GM19099 (cell line): ENCODE measurements around the gene PWWP2B.

Experiments
- POLR2A ChIP-seq: IDR thresholded peaks from 3 replicates; pipeline ENCODE4 v1.6.1; 2011; ENCODE audit warnings: low read depth; ENCODE audit not compliant: insufficient read length; ENCODE audit errors: extremely low read depth

Gene PWWP2B

GRCh38 chr10:132371641-132372081 lies 25.3 kb upstream of the PWWP2B start:
- no peak for TF ChIP-seq POLR2A

- TF ChIP-seq POLR2A: no peak
Measured at GRCh38 chr10:132372516-132373095, 24.4 kb upstream of the PWWP2B start.

GRCh38 chr10:132373241-132373955 lies 23.6 kb upstream of the PWWP2B start:
- TF ChIP-seq POLR2A: no peak

DNA sequence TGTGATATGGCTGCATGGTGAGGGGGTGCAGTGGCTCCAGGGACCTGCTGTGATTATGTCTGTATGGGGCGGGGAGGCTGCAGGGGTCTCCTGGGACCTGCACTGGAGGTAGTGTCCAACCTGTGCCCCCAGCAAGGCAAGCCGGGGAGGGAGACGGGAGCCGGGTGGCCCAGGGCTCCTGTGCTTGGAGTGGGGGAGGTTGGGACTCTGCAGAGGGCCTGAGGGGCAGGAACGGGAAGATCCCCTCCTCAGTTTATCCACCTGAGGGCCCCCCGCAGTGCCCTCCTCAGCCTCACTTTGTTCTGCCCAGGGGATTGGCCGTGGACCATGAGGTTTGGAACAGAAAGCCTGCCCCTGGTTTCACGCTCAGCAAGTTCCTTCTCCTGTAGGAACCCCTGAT lies 22.8 kb upstream of the PWWP2B start:
- TF ChIP-seq POLR2A: no peak

GRCh38 chr10:132374612-132375011 lies 22.4 kb upstream of the PWWP2B start:
- TF ChIP-seq POLR2A: no peak

DNA sequence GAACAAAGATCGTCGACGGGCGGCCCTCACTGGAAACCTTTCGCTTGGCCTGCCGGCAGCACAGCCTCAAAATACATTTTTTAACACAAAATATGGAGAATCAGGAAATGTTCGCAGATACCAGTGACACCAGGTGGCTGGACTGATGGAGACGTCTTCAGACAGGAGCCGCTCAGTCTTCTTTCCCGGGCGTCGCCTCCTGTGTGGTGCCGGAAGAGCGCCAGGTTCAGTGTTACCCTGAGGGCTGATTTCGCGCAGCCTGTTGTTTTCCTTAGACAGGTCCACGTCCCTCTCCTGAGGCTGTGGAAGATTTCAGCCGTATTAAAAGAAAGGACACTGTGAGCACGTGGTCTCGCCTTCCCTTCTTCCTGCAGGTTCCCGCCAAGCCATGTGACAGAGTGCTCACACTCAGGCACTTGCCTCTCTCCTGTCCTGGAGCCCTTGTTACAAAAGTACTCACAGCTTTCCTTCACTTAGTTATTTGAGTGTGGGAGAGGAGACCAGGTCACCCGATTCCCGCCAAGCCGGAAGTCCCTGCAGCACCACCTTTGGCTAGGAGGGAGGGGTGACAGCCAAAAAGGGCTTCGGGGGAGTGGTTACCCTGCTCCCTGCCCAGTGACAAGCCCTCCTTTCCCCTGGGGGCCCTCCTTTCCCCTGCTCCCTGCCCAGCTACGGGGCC lies 21.7 kb upstream of the PWWP2B start:
- no peak for TF ChIP-seq POLR2A

DNA sequence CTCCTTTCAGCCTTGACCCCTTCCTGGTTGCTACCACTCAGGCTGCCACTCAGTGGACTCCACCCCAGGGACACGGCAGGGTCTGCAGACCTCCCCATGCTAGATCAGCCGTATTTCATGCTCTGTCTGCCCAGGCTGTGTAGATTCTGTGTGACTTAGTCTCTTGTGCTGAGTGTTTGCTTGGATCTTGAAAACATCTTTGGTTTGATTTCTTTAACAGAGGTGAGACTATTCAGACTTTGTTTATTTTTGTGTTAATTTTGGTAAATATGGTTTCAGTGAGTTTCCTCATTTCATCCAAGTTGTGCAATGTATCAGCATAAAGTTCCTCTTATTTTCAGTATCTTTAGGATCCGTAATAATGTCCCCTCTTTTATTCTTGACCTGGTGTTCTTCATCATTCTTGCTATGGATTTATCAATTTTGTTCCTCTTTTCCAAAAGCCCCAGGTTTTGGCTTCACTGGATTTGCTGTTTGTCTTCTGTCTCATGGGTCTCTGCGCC lies 21.2 kb upstream of the PWWP2B start:
- no peak for TF ChIP-seq POLR2A

DNA sequence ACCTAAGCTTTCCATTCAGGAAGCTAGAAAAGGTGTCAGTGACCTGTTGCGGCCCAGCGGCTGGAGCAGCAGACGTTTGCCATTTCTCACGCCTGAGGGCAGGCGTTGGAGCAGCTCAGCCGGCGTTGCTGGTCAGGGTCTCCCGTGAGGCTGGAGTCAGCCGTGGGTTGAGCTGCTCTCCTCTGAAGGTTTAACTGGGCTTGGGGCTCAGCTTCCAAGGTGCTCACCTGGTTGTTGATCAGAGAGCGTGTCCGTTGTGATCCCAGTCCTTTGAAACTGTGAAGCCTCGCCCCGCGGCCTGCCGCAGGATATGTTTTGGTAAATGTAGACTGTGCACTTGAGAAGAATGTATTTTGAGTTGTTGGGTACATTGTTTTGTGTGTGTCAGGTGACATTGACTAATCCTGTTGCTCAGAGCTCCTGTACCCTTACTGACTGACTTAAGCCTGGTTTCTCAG lies 20.6 kb upstream of the PWWP2B start:
- no peak for TF ChIP-seq POLR2A

GRCh38 chr10:132377326-132377725 lies 19.7 kb upstream of the PWWP2B start:
- TF ChIP-seq POLR2A: no peak

DNA sequence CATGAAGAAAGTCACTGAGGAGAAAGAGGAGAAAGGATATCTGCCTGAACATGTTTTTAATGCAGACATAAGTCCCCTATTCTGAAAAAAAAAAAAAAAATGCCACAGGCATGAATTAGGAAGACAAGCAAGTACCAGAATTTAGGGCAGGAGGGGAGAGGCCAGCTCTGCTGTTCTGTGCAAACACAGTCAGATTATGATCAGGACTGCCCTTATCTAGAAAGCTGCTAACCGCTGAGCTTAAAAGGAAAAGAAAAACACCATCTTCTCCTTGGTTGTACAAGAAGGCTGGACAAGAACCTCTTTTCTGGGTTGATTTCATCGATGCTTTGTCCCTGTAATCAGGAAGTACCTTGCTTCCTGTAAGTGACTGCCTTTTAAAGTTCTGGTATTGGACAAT lies 15.3 kb upstream of the PWWP2B start:
- no peak for TF ChIP-seq POLR2A

DNA sequence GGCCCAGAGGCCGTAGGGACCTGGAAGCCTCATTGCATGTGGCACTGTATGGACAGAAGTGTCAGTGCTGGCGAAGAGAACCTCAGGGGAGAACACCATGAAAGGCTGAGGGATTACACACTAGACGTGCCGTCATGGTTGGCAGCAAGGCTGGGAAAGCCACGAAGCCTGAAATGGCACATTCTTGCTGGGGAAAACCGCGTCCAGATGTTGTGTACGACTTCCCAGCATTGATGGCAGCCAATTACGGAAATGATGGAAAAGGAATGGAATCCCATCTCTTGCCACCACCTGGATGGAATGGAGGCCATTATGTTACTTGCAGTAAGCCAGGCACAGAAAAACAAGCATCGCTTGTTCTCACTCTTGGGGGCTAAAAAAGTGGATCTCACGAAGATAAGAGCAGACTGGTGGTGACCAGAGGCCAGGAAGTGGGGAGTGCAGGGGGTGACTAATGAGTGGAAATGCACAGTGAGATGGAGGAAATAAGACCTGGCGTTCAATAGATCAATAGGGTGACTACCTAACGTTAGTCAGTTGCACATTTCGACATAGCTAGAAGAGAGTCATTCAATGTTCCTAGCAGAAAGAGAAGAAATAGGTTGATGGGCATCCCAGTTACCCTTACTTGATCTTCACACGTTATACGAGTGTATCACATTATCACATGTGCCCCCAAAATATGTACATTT lies 14.6 kb upstream of the PWWP2B start:
- TF ChIP-seq POLR2A: no peak

GRCh38 chr10:132383101-132383500 lies 13.9 kb upstream of the PWWP2B start:
- TF ChIP-seq POLR2A: no peak

GRCh38 chr10:132383751-132384196 lies 13.2 kb upstream of the PWWP2B start:
- TF ChIP-seq POLR2A: no peak

DNA sequence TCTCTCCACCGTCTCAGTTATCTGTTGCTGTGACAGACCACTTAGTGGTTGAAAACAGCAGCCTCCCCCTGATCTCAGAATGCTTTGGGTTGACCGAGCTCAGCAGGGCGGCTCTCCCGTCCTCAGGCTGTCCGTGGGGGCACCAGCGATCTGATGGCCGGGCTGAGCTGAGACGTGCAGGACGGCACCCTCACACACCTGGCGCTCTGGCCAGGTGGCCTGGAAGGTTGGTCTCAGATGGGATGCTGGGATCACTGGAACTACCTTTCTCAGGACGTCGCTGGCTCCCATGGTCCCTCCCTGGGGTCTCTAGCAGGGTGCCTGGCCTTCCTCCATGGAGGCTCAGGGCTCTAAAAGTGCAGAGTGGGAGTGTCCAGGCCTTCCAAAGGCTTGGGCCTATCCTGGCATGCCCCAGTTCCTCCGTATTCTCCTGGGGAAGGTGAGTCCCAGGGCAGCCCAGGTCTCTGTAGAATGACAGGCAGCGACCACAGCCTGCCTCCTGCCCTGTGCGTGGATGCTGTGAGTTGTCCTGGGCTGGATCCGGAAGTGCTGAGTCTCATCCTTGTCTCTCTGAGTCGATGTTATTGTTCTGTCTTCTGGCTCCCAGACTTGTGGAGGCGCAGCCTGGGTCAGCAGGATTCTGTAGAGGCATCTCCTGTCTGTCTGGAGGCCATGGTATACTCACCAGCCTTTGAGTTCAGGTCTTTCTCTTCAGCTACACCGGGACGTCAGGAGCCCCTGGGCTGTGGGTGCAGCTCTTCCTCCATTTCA lies 12.2 kb upstream of the PWWP2B start:
- no peak for TF ChIP-seq POLR2A

DNA sequence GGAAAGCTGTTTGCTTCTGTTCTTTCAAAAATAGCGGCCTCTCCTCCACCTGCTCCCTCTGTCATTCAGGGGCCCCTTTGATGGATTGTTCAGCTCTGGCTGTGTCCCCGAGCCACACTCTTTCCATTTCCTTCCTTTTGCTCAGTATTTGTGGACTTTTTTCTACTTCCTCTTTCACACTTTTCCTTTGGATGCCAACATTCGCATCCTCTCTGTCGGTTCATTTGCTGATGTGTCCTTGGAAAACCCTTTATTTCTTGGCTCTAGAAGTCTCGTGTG lies 11.7 kb upstream of the PWWP2B start:
- TF ChIP-seq POLR2A: no peak

DNA sequence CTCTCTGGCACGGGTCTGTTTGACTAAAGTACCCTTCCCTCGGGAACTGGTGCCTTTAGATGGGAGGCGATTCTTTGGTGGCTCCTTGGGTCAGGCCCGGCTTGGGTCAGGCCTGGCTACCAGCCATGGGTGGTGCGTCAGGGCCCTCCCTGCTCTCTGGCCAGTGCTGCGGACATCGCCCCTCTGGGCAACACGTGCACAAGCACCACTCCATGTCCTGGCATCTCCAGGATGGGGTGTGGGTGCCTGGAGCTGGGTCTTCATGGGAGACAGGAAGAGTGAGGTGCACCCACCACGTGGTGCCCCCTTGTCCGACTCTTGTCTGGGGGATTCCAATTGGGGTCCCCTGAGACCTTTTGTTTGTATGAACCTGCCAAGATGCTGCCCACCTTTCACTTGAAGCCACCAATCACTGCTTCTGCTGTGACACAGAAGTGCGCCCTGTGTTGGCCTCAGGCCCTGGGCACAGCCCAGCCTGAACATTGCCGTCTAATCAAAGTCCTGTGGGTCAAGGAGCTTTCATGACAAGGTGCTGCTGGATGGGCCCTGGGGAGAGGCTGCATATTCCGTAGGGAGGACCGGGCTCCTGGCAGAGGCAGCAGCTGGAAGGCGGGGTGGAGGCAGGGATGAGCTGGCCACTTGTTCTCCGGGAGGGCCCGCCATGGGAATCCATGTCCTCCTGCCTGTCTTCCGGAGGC lies 11.1 kb upstream of the PWWP2B start:
- no peak for TF ChIP-seq POLR2A
